Fibroblast of gingiva (primary cell): ENCODE measurements around the gene MAP3K10.
"Not testable (repeated sequence)": the region's sequence is repeated elsewhere in the genome, so short reads cannot be mapped to it uniquely, and the experiment has no call there.

Source experiments
- DNase-seq: peaks from one replicate; pipeline ENCODE4 v3.0.0-alpha.2; 2011; ENCODE audit warnings: low read depth

The MAP3K10 gene

GRCh38 chr19:40190891-40191835 lies at the start of gene MAP3K10:
Gene MAP3K10, plus strand, starts transcription at chr19:40191426. Its CDS starts 606 bp downstream, at chr19:40192032.
- peak; percentile 70 for DNase-seq

DNA sequence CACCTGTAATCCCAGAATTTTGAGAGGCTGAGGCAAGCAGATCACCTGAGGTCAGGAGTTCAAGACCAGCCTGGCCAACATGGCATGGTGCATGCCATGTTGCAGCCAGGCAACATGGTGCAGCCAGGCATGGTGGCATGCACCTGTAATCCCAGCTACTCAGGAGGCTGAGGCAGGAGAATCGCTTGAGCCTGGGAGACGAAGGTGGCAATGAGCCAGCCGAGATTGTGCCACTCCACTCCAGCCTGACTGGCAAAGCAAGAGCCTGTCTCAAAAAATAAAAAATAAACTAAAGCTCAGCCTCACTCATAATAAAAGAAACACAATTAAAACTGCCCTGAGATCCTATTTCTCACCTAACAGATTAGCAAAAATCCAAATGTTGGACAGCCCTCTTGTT lies 49.7 kb upstream of the MAP3K10 start:
- DNase-seq, result no peak

DNA sequence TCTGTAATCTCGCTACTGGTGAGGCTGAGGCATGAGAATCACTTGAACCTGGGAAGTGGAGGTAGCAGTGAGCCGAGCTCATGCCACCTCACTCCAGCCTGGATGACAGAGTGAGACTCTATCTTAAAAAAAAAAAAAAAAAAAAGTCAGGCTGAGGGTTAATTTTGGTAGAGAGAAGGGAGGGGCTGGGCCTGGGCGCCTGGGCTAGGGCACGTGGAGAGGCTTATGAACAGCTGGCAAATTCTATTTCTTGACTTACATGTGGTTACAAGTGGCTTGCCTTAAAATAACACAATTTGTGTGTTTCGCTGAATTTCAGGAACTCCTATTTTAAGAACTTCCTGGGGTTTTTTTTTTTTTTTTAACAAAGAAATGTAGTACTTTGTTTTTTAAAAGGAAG lies 47.6 kb upstream of the MAP3K10 start:
- no peak for DNase-seq

- no peak for DNase-seq
Observed at GRCh38 chr19:40144151-40144550, 47.1 kb upstream of the MAP3K10 start.

DNA sequence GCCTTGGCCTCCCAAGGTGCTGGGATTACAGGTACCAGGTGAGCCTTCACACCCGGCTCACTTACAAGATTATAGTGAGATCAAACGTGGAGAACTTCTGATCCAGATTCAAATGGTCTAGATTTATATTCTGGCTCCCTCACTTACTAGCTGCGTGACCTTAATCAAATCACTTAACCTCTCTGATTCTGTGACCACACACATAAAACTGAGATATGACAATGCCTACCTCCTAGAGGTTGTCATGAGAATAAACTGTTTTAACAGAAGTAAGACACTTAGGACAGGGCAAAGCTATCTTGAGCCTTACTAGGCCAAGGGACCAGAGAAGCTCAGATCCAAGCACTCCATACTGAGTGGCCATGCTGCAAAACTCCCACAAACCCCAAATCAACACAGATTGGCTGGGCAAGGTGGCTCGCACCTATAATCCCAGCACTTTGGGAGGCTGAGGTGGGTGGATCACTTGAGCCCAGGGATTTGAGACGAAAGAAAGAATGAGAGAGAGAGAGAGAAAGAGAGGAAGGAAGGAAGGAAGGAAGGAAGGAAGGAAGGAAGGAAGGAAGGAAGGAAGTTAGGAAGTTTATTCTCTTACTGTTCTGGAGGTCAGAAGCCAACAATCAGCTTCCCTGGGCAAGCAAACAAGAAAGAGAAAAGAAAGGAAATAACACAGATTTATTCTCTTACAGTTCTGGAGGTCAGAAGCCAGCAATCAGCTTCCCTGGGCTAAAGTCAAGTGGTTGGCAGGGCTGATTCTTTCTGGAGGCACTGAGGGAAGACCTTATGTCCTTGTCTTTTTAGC lies 46.1 kb upstream of the MAP3K10 start:
- no peak for DNase-seq

GRCh38 chr19:40145749-40146029 lies 45.5 kb upstream of the MAP3K10 start:
- DNase-seq, result not testable (repeated sequence)

DNA sequence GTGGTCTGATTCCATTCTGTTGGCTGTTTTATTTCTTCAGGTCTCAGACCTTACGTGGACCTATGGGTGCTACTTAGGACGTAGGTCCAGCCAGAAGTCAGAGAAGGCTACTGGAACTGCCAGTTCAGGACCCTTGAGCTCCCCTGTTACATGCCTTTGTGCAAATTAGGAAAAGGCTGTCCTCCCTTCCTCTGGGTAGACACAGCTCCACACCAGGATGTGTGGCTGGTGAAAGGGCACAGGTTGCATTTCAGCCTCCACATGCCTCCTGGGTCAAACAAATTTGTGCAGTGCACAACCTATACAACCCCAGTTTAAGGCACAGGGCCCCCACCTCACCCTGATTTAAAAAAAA lies 43.9 kb upstream of the MAP3K10 start:
- no peak for DNase-seq

GRCh38 chr19:40147693-40148347 lies 43.4 kb upstream of the MAP3K10 start:
- DNase-seq, result peak; percentile 45

DNA sequence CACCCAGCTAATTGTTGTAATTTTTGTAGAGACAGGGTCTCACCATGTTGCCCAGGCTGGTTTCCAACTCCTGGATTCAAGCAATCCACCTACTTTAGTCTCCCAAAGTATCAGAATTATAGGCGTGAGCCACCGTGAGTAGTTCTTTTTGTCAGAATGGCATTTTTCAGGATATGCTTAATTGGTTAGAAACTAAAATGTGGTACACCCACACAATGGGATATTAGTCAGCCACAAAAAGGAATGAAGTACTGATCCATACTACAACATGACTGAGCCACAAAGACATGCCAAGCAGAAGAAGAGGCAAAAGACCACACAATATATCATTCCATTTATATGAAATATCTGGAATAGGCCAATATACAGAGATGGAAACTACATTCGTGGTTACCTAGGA lies 41.7 kb upstream of the MAP3K10 start:
- DNase-seq, result no peak

DNA sequence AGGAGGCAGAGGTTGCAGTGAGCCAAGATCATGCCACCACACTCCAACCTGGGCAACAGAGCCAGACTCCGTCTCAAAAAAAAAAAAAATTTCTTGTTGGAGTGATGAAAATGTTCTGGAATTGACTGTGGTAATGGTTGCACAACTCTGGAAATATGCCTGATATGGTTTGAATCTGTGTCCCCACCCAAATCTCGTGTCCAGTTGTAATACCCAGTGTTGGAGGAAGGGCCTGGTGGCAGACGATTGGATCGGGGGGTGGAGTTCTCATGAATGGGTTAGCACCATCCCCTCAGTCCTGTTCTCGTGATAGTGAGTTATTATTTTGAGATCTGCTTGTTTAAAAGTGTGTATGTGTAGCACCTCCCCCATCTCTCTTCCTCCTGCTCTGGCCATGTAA lies 41.1 kb upstream of the MAP3K10 start:
- peak; percentile 61 for DNase-seq

DNA sequence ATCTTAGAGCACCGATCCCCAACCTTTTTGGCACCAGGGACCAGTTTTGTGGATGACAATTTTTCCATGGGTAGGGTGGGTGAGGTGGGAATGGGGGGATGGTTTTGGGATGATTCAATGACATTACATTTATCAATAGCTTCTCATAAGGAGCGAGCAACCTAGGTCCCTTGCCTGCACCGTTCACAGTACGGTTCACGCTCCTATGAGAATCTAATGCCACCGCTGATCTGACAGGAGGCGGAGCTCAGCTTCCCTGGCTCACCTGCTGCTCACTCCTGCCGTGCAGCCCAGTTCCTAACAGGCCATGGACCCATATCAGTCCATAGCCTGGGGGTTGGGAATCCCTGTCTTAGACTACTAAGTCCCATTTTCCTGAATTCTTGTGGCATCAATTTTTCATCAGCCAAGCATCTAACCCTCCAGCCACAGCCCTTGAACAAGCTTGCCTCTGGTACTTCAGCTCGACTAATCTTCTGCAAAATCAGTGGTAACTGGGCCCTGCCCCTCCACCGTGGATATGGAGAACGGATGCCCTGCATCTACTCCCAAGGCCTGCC lies 37.0 kb upstream of the MAP3K10 start:
- DNase-seq, result no peak

GRCh38 chr19:40155749-40156265 lies 35.4 kb upstream of the MAP3K10 start:
- DNase-seq, result peak; percentile 9

GRCh38 chr19:40157059-40157458 lies 34.2 kb upstream of the MAP3K10 start:
- no peak for DNase-seq

DNA sequence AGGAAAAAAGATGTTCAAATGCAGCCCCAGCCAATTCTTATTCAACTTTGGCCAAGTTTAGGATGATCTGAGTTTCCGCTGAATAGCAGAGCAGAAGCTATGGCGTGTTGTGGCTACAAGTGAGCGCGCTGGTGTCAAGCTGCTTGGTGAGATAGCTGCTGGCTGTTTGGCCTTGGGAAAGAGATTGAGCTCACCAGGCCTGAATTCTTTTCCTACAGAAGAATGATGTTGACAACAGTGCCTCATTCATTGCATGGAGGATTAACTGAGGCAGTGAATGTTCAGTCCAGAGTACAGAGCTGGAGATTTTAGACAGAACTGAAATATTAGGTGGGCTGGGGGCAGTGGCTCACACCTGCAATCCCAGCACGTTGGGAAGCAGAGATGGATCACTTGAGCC lies 31.5 kb upstream of the MAP3K10 start:
- no peak for DNase-seq

GRCh38 chr19:40162104-40162503 lies 29.1 kb upstream of the MAP3K10 start:
- no peak for DNase-seq

DNA sequence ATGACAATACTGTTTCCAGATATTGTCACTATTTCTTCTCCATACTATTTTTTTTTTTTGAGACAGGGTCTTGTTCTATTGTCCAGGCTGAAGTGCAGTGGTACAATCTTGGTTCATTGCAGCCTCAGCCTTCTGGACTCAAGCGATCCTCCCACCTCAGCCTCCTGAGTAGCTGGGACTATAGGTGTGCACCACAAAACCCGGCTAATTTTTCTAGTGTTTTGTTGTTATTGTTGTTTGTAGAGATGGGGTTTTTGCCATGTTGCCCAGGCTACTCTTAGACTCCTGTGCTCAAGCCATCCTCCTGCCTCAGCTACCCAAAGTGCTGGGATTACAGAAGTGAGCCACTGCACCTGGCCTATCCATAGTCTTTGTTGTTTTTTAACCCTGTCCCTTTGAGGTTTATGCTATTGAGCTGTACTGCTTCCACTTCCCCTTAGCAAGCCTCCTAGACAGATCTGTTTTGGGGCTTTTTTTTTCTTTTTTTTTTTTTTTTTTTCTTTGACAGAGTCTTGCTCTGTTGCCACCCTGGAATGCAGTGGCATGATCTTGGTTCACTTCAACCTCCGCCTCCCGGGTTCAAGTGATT lies 27.6 kb upstream of the MAP3K10 start:
- no peak for DNase-seq

DNA sequence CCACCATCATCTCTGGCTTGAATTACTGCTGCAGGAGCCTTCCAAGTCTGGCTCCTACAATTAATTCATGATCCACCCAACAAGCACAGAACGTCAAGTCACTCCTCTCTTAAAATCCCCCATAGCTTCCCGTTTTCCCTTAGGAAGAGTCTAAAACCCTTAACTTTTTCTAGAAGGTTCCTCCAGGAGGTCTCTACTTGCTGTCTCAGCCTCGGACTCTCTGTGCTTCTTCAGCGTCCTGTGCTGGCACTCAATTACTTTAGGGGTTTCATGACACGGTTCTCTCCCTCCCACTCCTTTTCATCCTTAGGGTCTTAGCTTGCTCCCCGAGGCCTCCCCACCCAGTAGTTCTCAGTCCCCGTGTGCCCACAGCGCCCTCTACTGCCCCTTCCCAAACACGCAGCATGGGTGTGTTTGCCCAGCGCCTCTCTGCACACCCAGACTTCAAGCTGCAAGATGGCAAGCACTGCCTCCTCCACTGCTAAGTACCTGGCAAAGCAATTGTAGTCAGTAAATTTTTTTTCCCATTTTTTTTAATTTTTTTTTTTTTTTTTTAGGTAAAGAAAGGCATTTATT lies 25.8 kb upstream of the MAP3K10 start:
- DNase-seq, result no peak

- not testable (repeated sequence) for DNase-seq
Observed at GRCh38 chr19:40169482-40170302, 21.5 kb upstream of the MAP3K10 start.

GRCh38 chr19:40170303-40170989 lies 20.8 kb upstream of the MAP3K10 start:
- not testable (repeated sequence) for DNase-seq

DNA sequence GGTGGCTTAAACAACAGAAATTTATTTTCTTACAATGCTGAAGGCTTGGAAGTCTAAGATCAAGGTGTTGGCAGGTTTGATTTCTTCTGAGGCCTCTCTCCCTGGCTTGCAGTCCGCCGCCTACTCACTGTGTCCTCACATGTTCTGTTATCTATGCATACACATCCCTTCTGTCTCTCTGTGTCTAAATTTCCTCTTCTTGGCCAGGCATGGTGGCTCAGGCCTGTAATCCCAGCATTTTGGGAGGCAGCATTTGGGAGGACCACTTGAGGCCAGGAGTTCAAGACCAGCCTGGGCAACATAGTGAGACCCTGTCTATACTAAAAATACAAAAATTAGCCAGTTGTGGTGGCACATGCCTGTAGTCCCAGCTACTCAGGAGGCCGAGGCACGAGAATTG lies 19.9 kb upstream of the MAP3K10 start:
- DNase-seq, result not testable (repeated sequence)
